Neural progenitor cell (in vitro differentiated cells): ENCODE results near the gene DDRGK1. TPM values are rescaled to one million over a fixed set of nuclear protein-coding genes. Genes with fewer than 3 reads are reported as not detected.

Source experiments
- DNase-seq: peaks from one replicate; pipeline ENCODE4 v3.0.0-alpha.2; 2016; ENCODE audit warnings: low spot score
- H2AFZ ChIP-seq: fragments of 200-600 bp; sonication (generic); replicated peaks from 2 replicates; pipeline ENCODE4 v1.6.1; 2016; ENCODE audit warnings: antibody characterized with exemption
- H3F3A ChIP-seq: fragments of 200-600 bp; sonication (generic); 2 replicates; pipeline ENCODE4 v1.6.1; 2016; ENCODE audit warnings: antibody characterized with exemption, low read depth
- H3K27ac ChIP-seq: fragments of 200-600 bp; sonication (generic); 2 replicates; pipeline ENCODE4 v1.5.1; 2016; ENCODE audit warnings: mild to moderate bottlenecking
- H3K27me3 ChIP-seq: fragments of 200-600 bp; sonication (generic); 2 replicates; pipeline ENCODE4 v1.6.1; 2016; ENCODE audit warnings: mild to moderate bottlenecking, moderate library complexity
- H3K36me3 ChIP-seq: fragments of 200-600 bp; sonication (generic); 2 replicates; pipeline ENCODE4 v1.5.1; 2016
- H3K4me1 ChIP-seq: fragments of 200-600 bp; sonication (generic); 2 replicates; pipeline ENCODE4 v1.6.1; 2016; ENCODE audit warnings: mixed run types
- H3K4me2 ChIP-seq: fragments of 200-600 bp; sonication (generic); 2 replicates; pipeline ENCODE4 v1.6.1; 2016
- H3K4me3 ChIP-seq: fragments of 200-600 bp; sonication (generic); 2 replicates; pipeline ENCODE4 v1.5.1; 2016
- H3K79me2 ChIP-seq: fragments of 200-600 bp; sonication (generic); 2 replicates; pipeline ENCODE4 v1.6.1; 2016; ENCODE audit warnings: low read depth
- H3K9ac ChIP-seq: fragments of 200-600 bp; sonication (generic); 2 replicates; pipeline ENCODE4 v1.6.1; 2016
- H3K9me3 ChIP-seq: fragments of 200-600 bp; sonication (generic); 2 replicates; pipeline ENCODE4 v1.5.1; 2016; ENCODE audit warnings: low read depth
- H4K20me1 ChIP-seq: fragments of 200-600 bp; sonication (generic); 2 replicates; pipeline ENCODE4 v1.6.1; 2016; ENCODE audit warnings: low read depth
- H3K27ac Mint-ChIP-seq: 3 replicates; pipeline ENCODE4 v1.8.0; 2021; ENCODE audit warnings: mixed read lengths
- H3K27me3 Mint-ChIP-seq: 2 replicates; pipeline ENCODE4 v1.8.0; 2022; ENCODE audit warnings: low read depth, mild to moderate bottlenecking, inconsistent platforms, moderate library complexity, mixed read lengths; ENCODE audit not compliant: insufficient read depth
- H3K36me3 Mint-ChIP-seq: 3 replicates; pipeline ENCODE4 v1.8.0; 2021; ENCODE audit warnings: mixed read lengths
- H3K4me1 Mint-ChIP-seq: 3 replicates; pipeline ENCODE4 v1.8.0; 2021; ENCODE audit warnings: mixed read lengths
- H3K4me3 Mint-ChIP-seq: 3 replicates; pipeline ENCODE4 v1.8.0; 2021; ENCODE audit warnings: mild to moderate bottlenecking, moderate library complexity, mixed read lengths
- H3K9me3 Mint-ChIP-seq: 3 replicates; pipeline ENCODE4 v1.8.0; 2020; ENCODE audit warnings: mixed read lengths
- EZH2 ChIP-seq: fragments of 200-600 bp; sonication (generic); IDR thresholded peaks from 2 replicates; pipeline ENCODE4 v1.6.1; 2017; ENCODE audit warnings: antibody characterized with exemption, mild to moderate bottlenecking, moderate library complexity
- EZH2phosphoT487 ChIP-seq: fragments of 200-600 bp; sonication (generic); IDR thresholded peaks from 2 replicates; pipeline ENCODE4 v1.6.1; 2017; ENCODE audit warnings: antibody characterized with exemption
- total RNA-seq: library from RNA; depleted of rRNA; stranded (reverse); fragments of >200 nt; gene quantifications from 2 replicates; pipeline ENCODE4 v1.2.3, GENCODE V29; 2015; ENCODE audit warnings: low replicate concordance
- TF ChIP-seq, protein P1 (sequence below): fragments of 200-600 bp; sonication (generic); IDR thresholded peaks from 2 replicates; pipeline ENCODE4 v1.5.1; 2017; ENCODE audit warnings: antibody characterized with exemption, mild to moderate bottlenecking

DDRGK1 gene
- total RNA-seq, 1 donor from 2014 or later = 27.9 TPM

DNA sequence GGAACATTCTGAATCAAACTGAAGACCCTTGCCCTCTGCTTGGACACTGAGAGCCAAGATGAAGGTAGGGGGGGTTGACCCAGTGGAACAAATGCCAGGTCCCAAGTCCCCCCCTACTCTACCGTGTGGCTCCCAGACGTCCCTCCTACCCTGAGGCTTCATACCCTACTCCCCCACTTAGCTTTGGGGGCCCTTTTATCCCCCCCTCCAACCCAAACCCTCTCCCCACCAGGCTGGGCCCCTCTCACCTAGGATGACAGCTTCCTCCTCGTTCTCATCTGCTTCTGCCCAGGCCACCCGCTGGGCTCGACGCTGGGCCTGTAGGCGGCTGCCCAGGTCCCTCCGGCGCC is 1.5 kb downstream of the DDRGK1 start:
- Mint-ChIP-seq H3K9me3 (no peaks in the 10 kb centered on the region), H3K36me3 (peaks cover 16% of the 10 kb centered on the region), H3K4me1 (peaks cover 8% of the 10 kb centered on the region), H3K4me3 (peak overlapping the region; percentile 71), H3K27me3 (peaks cover 4% of the 10 kb centered on the region), H3K27ac (no peak overlapping the region)
- no peak for TF ChIP-seq EZH2phosphoT487
- TF ChIP-seq, protein P1, sequence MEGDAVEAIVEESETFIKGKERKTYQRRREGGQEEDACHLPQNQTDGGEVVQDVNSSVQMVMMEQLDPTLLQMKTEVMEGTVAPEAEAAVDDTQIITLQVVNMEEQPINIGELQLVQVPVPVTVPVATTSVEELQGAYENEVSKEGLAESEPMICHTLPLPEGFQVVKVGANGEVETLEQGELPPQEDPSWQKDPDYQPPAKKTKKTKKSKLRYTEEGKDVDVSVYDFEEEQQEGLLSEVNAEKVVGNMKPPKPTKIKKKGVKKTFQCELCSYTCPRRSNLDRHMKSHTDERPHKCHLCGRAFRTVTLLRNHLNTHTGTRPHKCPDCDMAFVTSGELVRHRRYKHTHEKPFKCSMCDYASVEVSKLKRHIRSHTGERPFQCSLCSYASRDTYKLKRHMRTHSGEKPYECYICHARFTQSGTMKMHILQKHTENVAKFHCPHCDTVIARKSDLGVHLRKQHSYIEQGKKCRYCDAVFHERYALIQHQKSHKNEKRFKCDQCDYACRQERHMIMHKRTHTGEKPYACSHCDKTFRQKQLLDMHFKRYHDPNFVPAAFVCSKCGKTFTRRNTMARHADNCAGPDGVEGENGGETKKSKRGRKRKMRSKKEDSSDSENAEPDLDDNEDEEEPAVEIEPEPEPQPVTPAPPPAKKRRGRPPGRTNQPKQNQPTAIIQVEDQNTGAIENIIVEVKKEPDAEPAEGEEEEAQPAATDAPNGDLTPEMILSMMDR = no peak
- TF ChIP-seq EZH2 = no peak
- peak overlapping the region; percentile 64 for H3K9ac ChIP-seq
- H3K4me2 ChIP-seq = peak overlapping the region; percentile 95
- H3K4me1 ChIP-seq = peaks cover 7% of the 10 kb centered on the region
- H3F3A ChIP-seq = peaks cover 11% of the 10 kb centered on the region
- peaks cover 11% of the 10 kb centered on the region for H4K20me1 ChIP-seq
- no peak for DNase-seq
- H3K27ac ChIP-seq = no peak overlapping the region
- no peaks in the 10 kb centered on the region for H3K27me3 ChIP-seq
- H3K79me2 ChIP-seq = peaks cover 25% of the 10 kb centered on the region
- H3K9me3 ChIP-seq = no peaks in the 10 kb centered on the region
- H2AFZ ChIP-seq = no peak overlapping the region
- H3K4me3 ChIP-seq = peak overlapping the region; percentile 75
- no peaks in the 10 kb centered on the region for H3K36me3 ChIP-seq

DNA sequence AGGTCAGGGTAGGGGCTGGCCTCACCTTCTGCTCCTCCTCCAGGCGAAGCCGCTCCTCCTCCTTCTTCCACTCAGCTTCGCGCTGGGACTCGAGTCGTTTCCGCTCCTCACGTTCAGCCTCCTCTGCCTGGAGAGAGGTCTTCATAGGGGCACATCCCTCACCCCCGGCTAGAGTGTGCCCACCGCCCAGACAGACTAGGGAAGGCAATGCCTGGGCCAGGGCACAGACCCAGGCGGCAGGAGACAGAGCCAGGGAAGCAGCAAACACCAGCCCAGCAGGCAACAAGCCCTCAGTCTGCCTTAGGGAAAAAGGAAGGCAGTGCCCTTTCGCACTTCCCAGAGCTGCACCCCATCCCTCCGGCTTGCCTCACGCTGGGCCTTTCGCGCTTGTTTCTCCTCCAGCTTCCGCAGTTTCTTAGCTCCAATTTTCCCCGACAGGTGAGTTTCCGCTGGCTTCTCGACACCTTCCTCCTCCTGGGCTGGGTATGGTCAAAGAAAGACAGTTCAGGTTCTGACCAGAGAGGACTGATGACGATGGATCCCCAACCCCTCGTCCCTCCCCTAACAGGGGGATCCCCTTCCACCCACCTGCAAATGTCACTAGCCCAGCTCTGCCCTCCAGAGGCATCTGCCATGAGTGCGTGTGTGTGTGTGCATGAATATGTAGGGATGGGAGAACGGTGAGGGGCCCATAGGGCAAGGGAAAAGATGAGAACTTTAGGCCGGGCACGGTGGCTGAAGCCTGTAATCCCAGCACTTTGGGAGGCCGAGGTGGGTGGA is 4.3 kb downstream of the DDRGK1 start:
- Mint-ChIP-seq H3K4me1 (peaks cover 8% of the 10 kb centered on the region), H3K27me3 (peaks cover 7% of the 10 kb centered on the region), H3K9me3 (no peaks in the 10 kb centered on the region), H3K4me3 (no peak overlapping the region), H3K36me3 (peaks cover 29% of the 10 kb centered on the region), H3K27ac (no peak overlapping the region)
- Histone ChIP-seq H3K79me2 (peaks cover 21% of the 10 kb centered on the region), H2AFZ (no peak overlapping the region), H3F3A (peaks cover 9% of the 10 kb centered on the region), H3K4me3 (no peak overlapping the region), H3K4me2 (no peak overlapping the region), H3K9me3 (no peaks in the 10 kb centered on the region), H4K20me1 (peaks cover 11% of the 10 kb centered on the region), H3K4me1 (peaks cover 7% of the 10 kb centered on the region), H3K27ac (no peak overlapping the region), H3K27me3 (no peaks in the 10 kb centered on the region), H3K9ac (no peak overlapping the region), H3K36me3 (no peaks in the 10 kb centered on the region)
- TF ChIP-seq EZH2 (no peak), EZH2phosphoT487 (no peak)
- TF ChIP-seq, protein P1 = no peak
- DNase-seq = no peak

DNA sequence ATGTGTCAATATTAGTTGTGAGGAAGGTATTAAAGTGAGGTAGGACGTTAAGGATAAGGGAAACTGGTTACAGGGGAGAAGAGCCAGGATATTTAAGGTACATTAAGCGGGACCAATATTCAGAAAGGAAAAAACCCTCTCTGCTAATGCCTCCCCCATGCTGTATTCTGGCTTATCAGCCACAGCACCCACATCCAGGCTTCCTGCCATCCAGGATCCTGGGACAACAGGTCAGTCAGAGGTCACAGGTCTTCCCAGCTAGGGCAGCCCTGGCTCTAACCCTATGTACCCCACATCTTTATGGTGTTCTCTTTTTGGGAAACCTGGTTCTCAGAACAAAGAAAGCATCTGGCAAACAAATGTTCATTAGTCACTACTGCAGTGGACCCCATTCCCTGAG is 5.3 kb downstream of the DDRGK1 start:
- Histone ChIP-seq H3F3A (no peaks in the 10 kb centered on the region), H3K36me3 (no peaks in the 10 kb centered on the region), H4K20me1 (peaks cover 11% of the 10 kb centered on the region), H3K27ac (no peak overlapping the region), H3K4me2 (no peak overlapping the region), H3K79me2 (peaks cover 20% of the 10 kb centered on the region), H3K9me3 (no peaks in the 10 kb centered on the region), H3K27me3 (no peaks in the 10 kb centered on the region), H3K9ac (no peak overlapping the region), H3K4me3 (no peak overlapping the region), H2AFZ (no peak overlapping the region), H3K4me1 (peaks cover 7% of the 10 kb centered on the region)
- TF ChIP-seq EZH2phosphoT487 (no peak), EZH2 (no peak)
- TF ChIP-seq, protein P1 = no peak
- peaks cover 32% of the 10 kb centered on the region for H3K36me3 Mint-ChIP-seq
- H3K9me3 Mint-ChIP-seq = no peaks in the 10 kb centered on the region
- no peak for DNase-seq
- no peak overlapping the region for H3K4me3 Mint-ChIP-seq
- H3K27ac Mint-ChIP-seq = no peak overlapping the region
- peaks cover 3% of the 10 kb centered on the region for H3K27me3 Mint-ChIP-seq
- H3K4me1 Mint-ChIP-seq = peaks cover 6% of the 10 kb centered on the region
